Thoracic aorta (tissue), 2 donors: ENCODE data around the gene ELP5. TPM values are rescaled to one million over a fixed set of nuclear protein-coding genes. Genes with fewer than 3 reads are reported as not detected.

Experiments used
- ATAC-seq: fragments of 150-250 bp; one replicate; pipeline ENCODE4 v1.8.0; 2017; ENCODE audit warnings: low read depth; ENCODE audit not compliant: insufficient number of reproducible peaks, low FRiP score
- DNase-seq: peaks from one replicate; pipeline ENCODE4 v3.0.0-alpha.2; 2020; ENCODE audit warnings: low spot score
- H3K27ac ChIP-seq, 2 donors: fragments of 200-600 bp; sonication (generic); 1 replicate in 1 of 2; 2 replicates in 1 of 2; pipeline ENCODE4 v1.5.1; 2016; ENCODE audit warnings: mild to moderate bottlenecking in 2 of 2, moderate library complexity in 2 of 2
- H3K27me3 ChIP-seq: fragments of 200-600 bp; sonication (generic); replicated peaks from 2 replicates; pipeline ENCODE4 v1.6.0; 2016; ENCODE audit warnings: mild to moderate bottlenecking; ENCODE audit not compliant: insufficient read depth
- H3K36me3 ChIP-seq: fragments of 200-600 bp; sonication (generic); one replicate; pipeline ENCODE4 v1.5.1; 2016
- H3K4me1 ChIP-seq, 2 donors: fragments of 200-600 bp; sonication (generic); 1 replicate in 1 of 2; 2 replicates in 1 of 2; pipeline versions ENCODE4 v1.5.1 to v1.6.0; 2016; ENCODE audit warnings: low read depth in 2 of 2, mild to moderate bottlenecking in 1 of 2; ENCODE audit not compliant: control insufficient read depth in 1 of 2
- H3K4me3 ChIP-seq: fragments of 200-600 bp; sonication (generic); 2 replicates; pipeline ENCODE4 v1.5.1; 2016; ENCODE audit warnings: mild to moderate bottlenecking
- H3K9me3 ChIP-seq: fragments of 200-600 bp; sonication (generic); 2 replicates; pipeline ENCODE4 v1.5.1; 2016
- CTCF ChIP-seq: fragments of 200-600 bp; sonication (generic); IDR thresholded peaks from one replicate; pipeline ENCODE4 v1.5.1; 2019; ENCODE audit warnings: antibody characterized with exemption
- total RNA-seq, 2 donors: library from RNA; depleted of rRNA; stranded (reverse); fragments of >200 nt; gene quantifications; one replicate each; pipeline versions ENCODE4 v1.1.0 to v1.2.3, GENCODE V29; 2016

ELP5 gene
- total RNA-seq, 2 donors from 2014 or later: 15.8 to 19.0 TPM

DNA sequence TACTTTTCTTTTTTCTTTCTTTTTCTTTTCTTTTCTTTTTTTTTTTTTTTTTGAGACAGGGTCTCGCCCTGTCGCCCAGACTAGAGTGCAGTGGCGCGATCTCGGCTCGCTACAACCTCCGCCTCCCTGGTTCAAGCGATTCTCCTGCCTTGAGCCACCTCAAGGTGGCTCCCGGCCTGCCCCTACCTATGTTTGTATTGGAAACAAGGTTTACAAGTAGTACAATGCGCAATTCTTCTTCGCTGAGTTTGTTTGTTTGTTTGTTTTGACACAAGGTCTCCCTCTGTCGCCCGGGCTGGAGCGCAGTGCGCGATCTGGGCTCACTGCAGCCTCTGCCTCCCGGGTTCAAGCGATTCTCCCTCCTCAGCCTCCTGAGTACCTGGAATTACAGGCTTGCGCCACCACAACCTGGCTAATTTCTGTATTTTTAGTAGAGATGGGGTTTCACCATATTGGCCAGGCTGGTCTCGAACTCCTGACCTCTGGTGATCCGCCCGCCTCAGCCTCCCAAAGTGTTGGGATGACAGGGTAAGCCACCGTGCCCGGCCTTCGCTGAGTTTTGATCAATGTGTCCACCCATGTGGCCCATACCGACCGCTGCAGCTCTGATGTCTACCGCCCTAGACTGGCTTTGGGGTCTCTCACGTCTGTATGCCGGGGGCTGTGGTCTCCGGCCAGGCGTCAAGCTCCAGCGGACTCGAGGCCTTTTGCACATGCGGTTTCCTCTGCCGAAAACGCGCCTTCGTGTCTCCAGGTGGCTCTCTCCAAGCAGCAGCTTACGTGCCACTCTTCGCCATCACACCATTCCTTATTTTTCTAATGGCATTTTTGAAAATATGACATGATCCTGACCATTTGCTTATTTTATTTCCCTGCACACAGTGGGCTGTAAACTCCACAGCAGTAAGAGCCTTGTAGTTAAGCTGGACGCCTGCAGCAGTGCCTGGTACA lies 43.5 kb downstream of the ELP5 start:
- H3K4me3 ChIP-seq: peak overlapping the region; percentile 56
- peaks cover 5% of the 10 kb centered on the region for H3K27me3 ChIP-seq
- DNase-seq (no peak), ATAC-seq (no peak)
- no peaks in the 10 kb centered on the region for H3K9me3 ChIP-seq
- H3K27ac ChIP-seq: no peak overlapping the region
- H3K4me1 ChIP-seq: peaks cover 15 to 34% of the 10 kb centered on the region in 2 donors
- no peaks in the 10 kb centered on the region for H3K36me3 ChIP-seq
- no peak for TF ChIP-seq CTCF

DNA sequence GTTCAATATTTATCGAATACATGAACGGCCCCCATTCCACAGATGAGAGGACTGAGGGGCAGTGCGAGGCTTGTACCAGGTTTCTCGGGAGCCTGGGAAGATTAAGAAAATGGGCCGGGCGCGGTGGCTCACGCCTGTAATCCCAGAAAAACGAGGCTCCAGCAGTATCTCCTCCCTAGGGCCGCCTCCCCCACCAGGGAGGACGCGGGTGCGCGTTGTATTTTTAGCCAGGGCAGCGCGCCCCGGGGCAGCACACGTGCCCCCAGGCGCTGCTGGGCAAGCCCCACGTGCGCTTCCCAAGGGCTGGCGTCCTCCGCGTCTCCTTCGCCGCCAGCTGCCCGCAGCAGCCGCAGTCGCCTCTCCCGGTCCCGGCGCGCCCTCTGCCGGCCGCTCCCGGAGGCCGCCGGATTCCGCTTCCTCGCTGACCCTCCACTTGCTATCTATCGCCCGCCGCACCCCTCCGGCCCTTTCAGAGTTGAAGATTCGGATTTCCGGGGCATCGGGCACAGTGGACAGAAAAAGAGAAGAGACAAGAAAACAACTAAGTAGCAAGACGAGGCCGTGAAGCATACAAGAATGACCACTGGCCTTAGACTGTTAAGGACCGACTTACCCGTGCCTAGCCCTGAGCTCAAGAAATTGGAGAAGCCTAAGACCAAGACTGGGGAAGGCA lies 44.3 kb downstream of the ELP5 start:
- Histone ChIP-seq H3K4me1 (peaks cover 15 to 34% of the 10 kb centered on the region in 2 donors), H3K27ac (no peak overlapping the region), H3K27me3 (peaks cover 5% of the 10 kb centered on the region), H3K4me3 (peak overlapping the region; percentile 40), H3K9me3 (no peaks in the 10 kb centered on the region), H3K36me3 (no peaks in the 10 kb centered on the region)
- DNase-seq: no peak
- ATAC-seq: peak; percentile 53
- TF ChIP-seq CTCF: peak; percentile 96

DNA sequence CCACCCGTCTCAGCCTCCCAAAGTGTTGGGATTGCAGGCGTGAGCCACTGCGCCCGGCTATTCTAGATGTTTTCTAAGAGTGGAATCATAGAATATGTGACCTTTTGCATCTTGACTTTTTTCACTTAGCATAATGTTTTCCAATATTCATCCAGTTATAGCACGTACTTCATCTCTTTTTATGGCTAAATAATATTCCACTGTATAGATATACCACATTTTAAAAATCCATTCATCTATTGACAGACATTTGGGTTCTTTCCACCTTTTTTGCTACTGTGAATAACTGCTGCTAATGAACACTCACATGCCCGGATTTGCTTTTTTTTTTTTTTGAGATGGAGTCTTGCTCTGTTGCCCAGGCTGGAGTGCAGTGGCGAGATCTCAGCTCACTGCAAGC lies 52.2 kb downstream of the ELP5 start:
- Histone ChIP-seq H3K36me3 (no peaks in the 10 kb centered on the region), H3K27me3 (no peaks in the 10 kb centered on the region), H3K4me3 (no peak overlapping the region), H3K9me3 (no peaks in the 10 kb centered on the region), H3K27ac (no peak overlapping the region), H3K4me1 (peaks cover 2 to 14% of the 10 kb centered on the region in 2 donors)
- DNase-seq (no peak), ATAC-seq (no peak)
- TF ChIP-seq CTCF: no peak

DNA sequence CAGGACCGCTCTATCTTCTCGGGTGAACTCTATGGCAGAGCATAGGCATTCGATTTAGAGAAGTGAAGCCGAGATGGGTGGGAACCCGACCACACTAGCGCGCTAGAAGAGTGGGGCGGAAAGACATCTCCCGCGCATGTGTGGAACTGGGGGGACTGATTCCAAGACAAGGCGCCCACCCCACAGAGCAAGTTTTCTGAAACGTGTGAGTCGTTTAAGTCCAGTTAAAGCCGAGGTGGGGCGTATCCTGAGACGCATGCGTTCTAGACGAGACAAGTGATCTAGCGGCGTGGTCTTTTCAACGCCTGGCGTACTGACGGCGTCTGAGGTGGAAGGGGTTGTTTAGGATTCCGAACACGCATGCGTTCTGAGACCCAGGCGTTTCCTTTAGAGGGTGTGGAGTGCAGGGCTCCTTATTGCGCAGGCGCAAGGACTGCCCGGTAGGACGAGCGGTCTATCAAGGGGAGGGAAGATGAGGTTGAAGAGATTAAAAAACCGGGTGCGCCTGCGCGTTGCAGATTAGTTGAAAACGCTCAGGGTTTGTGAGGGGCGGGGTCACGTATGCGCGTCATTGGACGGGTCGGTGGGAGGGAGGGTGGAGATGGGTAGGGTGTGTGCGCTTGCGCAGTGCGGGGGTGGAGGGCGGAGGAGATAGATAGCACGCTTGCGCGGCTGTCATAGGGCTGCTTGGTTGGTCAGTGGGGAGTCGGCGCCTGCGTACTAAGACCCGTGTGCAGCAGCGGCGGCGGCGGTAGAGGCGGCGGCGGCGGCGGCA lies 55.1 kb downstream of the ELP5 start, which contains the start of gene EIF5A:
TSS of gene EIF5A (plus strand) at position 718 of the 775 bp plus-strand sequence. CDS start 2,008 bp downstream, outside the sequence.
- no peak for TF ChIP-seq CTCF
- Histone ChIP-seq H3K4me3 (peak within 1 kb of the TSS; percentile 78), H3K27me3 (no peaks in the 10 kb centered on the region), H3K27ac (peak within 1 kb of the TSS; percentile 97 to 98), H3K9me3 (no peaks in the 10 kb centered on the region), H3K36me3 (peaks cover 25% of the 10 kb centered on the region), H3K4me1 (peaks cover 12 to 32% of the 10 kb centered on the region in 2 donors)
- DNase-seq (peak; percentile 98), ATAC-seq (peak; percentile 97)
